GM23248 (cell line): ENCODE data around the gene THSD4.

Experiments
- EZH2 ChIP-seq: fragments of 200-600 bp; sonication (generic); IDR thresholded peaks from 2 replicates; pipeline ENCODE4 v1.6.1; 2018; ENCODE audit warnings: antibody characterized with exemption, mild to moderate bottlenecking; ENCODE audit not compliant: insufficient read depth, poor library complexity, severe bottlenecking
- EZH2phosphoT487 ChIP-seq: fragments of 200-600 bp; sonication (generic); IDR thresholded peaks from 2 replicates; pipeline ENCODE4 v1.6.1; 2018; ENCODE audit warnings: antibody characterized with exemption, moderate library complexity, mild to moderate bottlenecking, low read depth; ENCODE audit not compliant: insufficient read depth

DNA sequence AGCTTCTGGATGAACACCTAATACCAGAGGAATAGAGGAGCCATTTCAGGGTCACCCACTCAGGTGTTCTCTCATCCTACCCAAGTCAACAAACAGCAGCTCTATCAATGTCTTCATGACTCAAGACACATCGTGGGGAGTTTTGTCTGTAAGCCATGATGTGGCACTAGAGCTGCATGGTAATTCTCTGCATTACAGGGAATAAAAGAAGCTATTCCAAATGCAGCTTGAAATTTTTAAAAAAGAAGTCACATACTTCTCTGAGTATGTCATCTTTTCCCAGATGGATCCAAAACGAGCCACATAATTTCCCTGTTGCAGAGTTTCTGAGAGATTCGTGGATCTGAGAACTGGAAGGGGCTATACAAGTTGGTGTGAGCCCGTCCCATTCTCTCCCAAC is 6.1 kb upstream of the THSD4 start:
- TF ChIP-seq EZH2 (no peak), EZH2phosphoT487 (no peak)
